ENCODE measurements around the gene PPP4C. TPM values are rescaled to one million over a fixed set of nuclear protein-coding genes. Genes with fewer than 3 reads are reported as not detected.
A peak's percentile ranks its signal among the peaks of the same experiment; 100 is the strongest.
"Not testable (repeated sequence)": the region's sequence is repeated elsewhere in the genome, so short reads cannot be mapped to it uniquely, and the experiment has no call there.

PPP4C gene
- total RNA-seq, 2 experiments from 2014 or later, result 104 to 105 TPM

DNA sequence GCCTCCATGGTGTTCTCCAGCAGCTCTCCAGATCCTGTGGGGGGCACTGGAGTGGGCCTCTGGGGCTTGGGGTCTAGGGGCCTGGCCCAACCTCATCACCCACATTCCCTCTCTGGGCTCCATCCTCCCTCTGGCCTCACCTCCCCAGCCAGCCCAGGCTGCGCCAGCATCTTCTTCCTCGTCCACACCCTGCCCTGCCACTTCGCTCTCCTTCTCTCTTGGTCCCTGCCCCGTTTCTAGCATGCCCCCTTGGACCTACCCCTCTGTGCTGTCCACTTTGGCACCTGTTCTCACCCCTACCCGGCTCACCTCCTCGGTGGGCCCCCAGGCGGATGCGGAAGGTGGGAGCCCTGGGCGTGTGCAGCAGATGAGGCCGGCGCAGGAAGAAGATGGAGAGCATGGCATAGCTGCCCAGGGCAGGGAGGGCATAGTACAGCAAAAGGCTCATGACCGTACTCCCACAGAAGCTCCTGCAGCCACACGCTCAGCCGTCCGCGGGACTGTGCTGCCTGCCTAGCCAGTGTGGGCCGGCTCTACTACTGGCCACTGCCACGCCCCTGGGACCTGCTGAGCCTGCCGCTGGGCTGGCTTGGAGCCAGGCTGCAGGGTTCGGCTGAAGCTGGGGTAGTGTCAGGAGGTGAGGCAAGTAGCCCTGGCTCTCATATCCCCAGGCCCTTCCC is 37.4 kb downstream of the PPP4C start, which contains the start of gene GDPD3:
GDPD3 (minus strand) TSS at position 507 of the 680 bp plus-strand sequence; CDS start at position 448, 59 bp downstream.
- Mint-ChIP-seq H3K4me3 (no peak within 1 kb of the TSS), H3K9me3 (no peaks in the 10 kb centered on the region), H3K27ac (peak within 1 kb of the TSS; percentile 46), H3K27me3 (ENCODE audit: low read depth) (no peaks in the 10 kb centered on the region), H3K4me1 (ENCODE audit: low read depth) (peaks cover 14% of the 10 kb centered on the region), H3K36me3 (ENCODE audit: low read depth) (peaks cover 3% of the 10 kb centered on the region)
- CTCF ChIA-PET, result interaction anchor here (0.6 to 3.6 kb wide), 13 partner anchors 10 to 72 kb away, joined by 3 to 19 read pairs (median 4); partner anchors contain the start of genes MAPK3 and TBX6
- DNase-seq, result no peak
- intact Hi-C loops (cut with micrococcal nuclease), result no loop called here

DNA sequence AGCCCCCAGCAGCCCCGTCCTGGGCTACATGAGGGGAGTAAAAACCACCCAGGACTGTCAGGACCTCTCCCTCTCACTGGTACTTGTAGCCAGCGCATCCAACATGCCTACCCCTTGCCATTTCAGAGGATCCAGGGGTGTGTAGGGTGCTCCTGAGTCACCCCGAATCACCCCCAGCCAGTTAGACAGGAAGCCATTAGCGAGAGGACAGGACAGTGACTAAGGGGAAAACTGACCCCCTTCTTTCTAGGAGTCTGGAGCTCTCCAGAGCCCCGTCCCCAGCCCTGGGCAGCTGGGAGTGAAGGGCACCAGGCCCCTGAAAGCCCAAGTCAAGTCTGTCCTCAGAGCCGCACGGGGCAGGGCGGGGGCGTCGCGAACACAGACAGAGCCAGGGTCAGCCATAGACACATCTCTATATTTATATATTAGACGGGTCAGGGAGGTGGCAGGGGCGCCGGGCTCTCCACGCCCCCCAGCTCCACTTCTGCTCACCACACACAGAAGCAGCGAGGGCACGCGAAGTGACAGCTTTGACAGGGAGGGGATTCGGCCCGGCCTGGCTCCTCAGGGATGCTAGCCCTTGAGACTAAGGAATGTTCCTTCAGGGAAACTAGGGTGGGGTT is 38.0 kb downstream of the PPP4C start:
- Mint-ChIP-seq H3K27ac (no peak overlapping the region), H3K27me3 (ENCODE audit: low read depth) (no peaks in the 10 kb centered on the region), H3K4me3 (no peak overlapping the region), H3K4me1 (ENCODE audit: low read depth) (peaks cover 14% of the 10 kb centered on the region), H3K36me3 (ENCODE audit: low read depth) (peaks cover 3% of the 10 kb centered on the region), H3K9me3 (no peaks in the 10 kb centered on the region)
- CTCF ChIA-PET, result interaction anchor here (0.6 to 3.6 kb wide), 2 partner anchors 22 to 36 kb away, joined by 3 to 19 read pairs; partner anchors contain the start of gene TBX6
- no peak for DNase-seq
- intact Hi-C loops (cut with micrococcal nuclease), result no loop called here

DNA sequence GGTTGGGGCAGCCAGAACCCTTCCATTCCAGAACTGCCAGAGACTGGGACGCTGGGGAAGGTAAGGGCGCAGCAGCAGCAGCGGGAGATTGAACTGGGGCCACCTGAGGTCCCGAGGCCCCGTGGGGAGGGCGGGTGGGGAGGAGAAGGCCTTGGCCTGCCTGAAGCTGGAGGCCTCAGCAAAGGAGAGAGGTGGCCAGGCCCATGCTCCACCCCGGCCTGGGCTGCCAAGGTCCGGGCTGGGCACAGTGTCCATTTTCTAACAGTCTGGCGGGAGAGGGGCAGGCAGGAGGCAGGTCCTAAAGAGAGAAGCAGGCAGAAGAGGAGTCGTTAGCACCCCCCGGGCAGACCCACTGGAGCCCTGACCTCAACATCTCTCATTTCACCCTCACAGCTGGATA is 38.6 kb downstream of the PPP4C start:
- no peaks in the 10 kb centered on the region for H3K27me3 Mint-ChIP-seq (ENCODE audit: low read depth)
- intact Hi-C loops (cut with micrococcal nuclease), result no loop called here
- H3K9me3 Mint-ChIP-seq, result no peaks in the 10 kb centered on the region
- H3K27ac Mint-ChIP-seq, result no peak overlapping the region
- H3K36me3 Mint-ChIP-seq (ENCODE audit: low read depth), result peaks cover 4% of the 10 kb centered on the region
- CTCF ChIA-PET, result interaction anchor here (1.1 to 1.3 kb wide), 2 partner anchors 29 to 514 kb away, joined by 4 read pairs; no protein-coding TSS in a partner anchor
- DNase-seq, result no peak
- no peak overlapping the region for H3K4me3 Mint-ChIP-seq
- H3K4me1 Mint-ChIP-seq (ENCODE audit: low read depth), result peaks cover 17% of the 10 kb centered on the region

DNA sequence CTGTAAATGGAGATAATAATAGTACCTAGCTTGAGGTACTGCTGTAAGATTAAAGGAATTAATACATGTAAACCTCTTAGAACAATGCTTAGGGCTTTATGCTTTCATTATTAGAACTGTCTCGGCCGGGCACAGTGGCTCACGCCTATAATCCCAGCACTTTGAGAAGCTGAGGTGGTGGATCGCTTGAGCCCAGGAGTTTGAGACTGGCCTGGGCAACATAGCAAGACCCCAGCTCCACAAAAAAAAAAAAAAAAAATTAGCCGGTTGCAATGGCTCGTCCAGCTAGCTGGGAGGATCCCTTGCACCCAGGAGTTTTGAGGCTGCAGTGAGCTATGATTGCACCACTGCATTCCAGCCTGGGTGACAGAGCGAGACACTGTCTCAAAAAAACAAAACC is 39.0 kb downstream of the PPP4C start:
- H3K27ac Mint-ChIP-seq, result peak overlapping the region; percentile 13

DNA sequence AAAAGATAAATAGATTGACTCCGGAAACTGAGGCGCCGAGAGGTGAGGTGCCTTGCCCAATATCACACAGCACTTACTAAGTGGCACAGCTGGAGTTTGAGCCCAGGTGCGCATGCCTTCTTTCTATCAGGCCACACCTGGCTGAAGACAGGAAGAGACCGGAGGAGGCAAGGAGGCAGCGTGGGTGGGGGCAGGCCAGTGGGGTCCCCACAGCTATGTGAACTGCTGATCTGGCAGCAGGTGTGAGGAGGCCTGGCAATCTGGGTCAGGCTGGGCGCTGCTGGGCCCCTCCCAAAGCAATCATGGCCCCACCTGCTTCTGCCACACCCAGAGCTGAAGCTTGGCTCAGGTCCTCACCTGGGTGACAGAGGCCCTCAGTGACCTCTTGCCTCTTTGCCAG is 39.4 kb downstream of the PPP4C start:
- peak; percentile 36 for DNase-seq
- Mint-ChIP-seq H3K4me3 (no peak overlapping the region), H3K27ac (peak overlapping the region; percentile 13), H3K27me3 (ENCODE audit: low read depth) (no peaks in the 10 kb centered on the region), H3K9me3 (no peaks in the 10 kb centered on the region), H3K36me3 (ENCODE audit: low read depth) (peaks cover 4% of the 10 kb centered on the region), H3K4me1 (ENCODE audit: low read depth) (peaks cover 22% of the 10 kb centered on the region)
- intact Hi-C loops (cut with micrococcal nuclease), result no loop called here
- CTCF ChIA-PET, result interaction anchor here (0.7 to 1.3 kb wide), 5 partner anchors 12 to 513 kb away, joined by 3 to 4 read pairs (median 4); partner anchors contain the start of gene C16orf92

More for the DNA sequence above, 39.0 kb downstream of the PPP4C start:
- DNase-seq; intact Hi-C loops (cut with micrococcal nuclease); H3K9me3 Mint-ChIP-seq; H3K27me3 Mint-ChIP-seq (ENCODE audit: low read depth); H3K4me3 Mint-ChIP-seq; H3K36me3 Mint-ChIP-seq (ENCODE audit: low read depth): not testable (repeated sequence)
- peaks cover 18% of the 10 kb centered on the region for H3K4me1 Mint-ChIP-seq (ENCODE audit: low read depth)
- CTCF ChIA-PET, result interaction anchor here (0.7 to 1.3 kb wide), 4 partner anchors 28 to 513 kb away, joined by 3 to 4 read pairs (median 4); partner anchors contain the start of gene C16orf92

DNA sequence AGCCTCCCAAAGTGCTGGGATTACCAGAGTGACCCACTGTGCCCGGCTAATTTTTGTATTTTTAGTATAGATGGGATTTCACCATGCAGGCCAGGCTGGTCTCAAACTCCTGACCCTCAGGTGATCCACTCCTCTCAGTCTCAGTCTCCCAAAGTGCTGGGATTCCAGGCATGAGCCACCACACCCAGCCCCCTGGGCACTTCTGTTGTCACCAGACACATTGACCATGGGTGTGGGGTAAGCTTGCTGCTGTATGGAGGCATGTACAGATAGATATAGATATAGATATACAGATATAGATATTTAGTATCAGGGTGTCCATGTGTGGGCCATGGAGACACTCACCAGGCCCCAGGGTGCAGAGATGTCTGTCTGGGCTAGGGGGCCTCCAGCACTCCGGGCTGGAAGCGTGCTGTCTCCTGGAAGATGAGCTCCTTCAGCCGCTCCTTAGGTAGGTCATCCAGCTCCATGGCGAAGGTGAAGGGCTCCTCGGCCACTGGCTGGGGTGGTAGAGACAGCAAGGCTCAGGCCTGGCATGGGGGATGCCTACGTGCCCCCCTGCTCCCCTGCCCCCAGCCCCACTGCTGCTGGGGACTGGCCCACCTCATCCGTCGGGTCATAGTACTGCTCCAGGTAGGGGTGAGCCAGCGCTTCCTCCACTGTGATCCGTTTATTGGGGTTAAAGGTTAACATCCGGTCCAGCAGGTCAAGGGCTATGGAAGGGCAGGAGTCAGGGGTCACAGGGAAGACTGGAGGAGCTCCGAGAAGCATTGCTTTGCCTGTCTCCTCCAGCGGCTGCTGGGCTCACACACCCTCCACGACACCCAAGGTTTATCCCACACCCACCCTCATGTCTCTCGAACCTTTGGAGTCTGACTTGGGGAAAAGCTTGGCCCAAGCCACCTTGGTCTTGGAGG is 40.8 kb downstream of the PPP4C start:
- Mint-ChIP-seq H3K4me1 (ENCODE audit: low read depth) (peaks cover 32% of the 10 kb centered on the region), H3K4me3 (no peak overlapping the region), H3K36me3 (ENCODE audit: low read depth) (peaks cover 4% of the 10 kb centered on the region), H3K9me3 (no peaks in the 10 kb centered on the region), H3K27me3 (ENCODE audit: low read depth) (no peaks in the 10 kb centered on the region), H3K27ac (no peak overlapping the region)
- DNase-seq, result no peak
- intact Hi-C loops (cut with micrococcal nuclease), result no loop called here
- CTCF ChIA-PET, result interaction anchor here (0.5 to 0.7 kb wide), 5 partner anchors 12 to 270 kb away, joined by 3 to 4 read pairs (median 3); no protein-coding TSS in a partner anchor

DNA sequence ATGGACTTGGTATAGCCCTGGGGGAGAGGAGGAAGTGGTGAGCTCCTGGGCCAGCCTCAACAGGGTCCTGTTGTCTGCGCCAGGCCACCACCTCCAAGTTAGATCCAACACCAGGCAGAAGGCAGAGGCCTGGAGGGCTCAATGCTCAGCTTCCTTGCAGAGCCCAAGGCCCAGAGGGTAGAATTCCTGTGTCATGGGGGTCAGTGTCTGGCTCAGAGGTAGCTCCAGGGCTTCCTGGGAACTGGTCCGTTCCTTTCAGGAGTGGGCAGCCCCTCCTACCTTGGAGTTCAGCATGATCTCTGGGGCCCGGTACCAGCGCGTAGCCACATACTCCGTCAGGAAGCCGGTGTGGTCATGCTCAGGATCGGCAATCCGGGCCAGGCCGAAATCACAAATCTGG is 42.0 kb downstream of the PPP4C start:
- peaks cover 1% of the 10 kb centered on the region for H3K36me3 Mint-ChIP-seq (ENCODE audit: low read depth)
- no peaks in the 10 kb centered on the region for H3K27me3 Mint-ChIP-seq (ENCODE audit: low read depth)
- no peaks in the 10 kb centered on the region for H3K9me3 Mint-ChIP-seq
- no peak overlapping the region for H3K4me3 Mint-ChIP-seq
- CTCF ChIA-PET, result interaction anchor here (1.4 kb wide), 1 partner anchor 26 kb away, joined by 4 read pairs; the partner anchor contains the start of gene TBX6
- no peak overlapping the region for H3K27ac Mint-ChIP-seq
- intact Hi-C loops (cut with micrococcal nuclease), result no loop called here
- no peak for DNase-seq
- peaks cover 41% of the 10 kb centered on the region for H3K4me1 Mint-ChIP-seq (ENCODE audit: low read depth)

DNA sequence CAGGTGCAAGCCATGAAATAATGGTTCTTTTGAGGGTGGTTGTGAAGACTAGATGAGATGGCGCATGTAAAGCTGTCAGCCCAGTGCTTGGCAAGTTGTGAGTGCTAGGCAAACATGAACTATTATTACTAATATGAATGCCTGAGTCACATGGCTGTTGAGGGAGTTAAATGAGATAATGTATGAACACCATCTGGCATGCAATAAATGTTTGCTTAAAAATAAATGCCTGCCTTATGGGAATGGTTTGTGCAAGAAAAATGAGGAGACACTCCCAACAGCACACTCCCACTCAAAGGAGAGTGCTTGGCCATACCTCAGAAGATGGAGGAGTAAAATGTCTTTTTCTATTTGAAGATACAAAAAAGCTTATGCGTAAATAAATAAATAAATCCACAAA is 43.6 kb downstream of the PPP4C start:
- CTCF ChIA-PET, result interaction anchor here (0.6 kb wide), 1 partner anchor 31 kb away, joined by 3 read pairs; no protein-coding TSS in a partner anchor
- Mint-ChIP-seq H3K36me3 (ENCODE audit: low read depth) (peaks cover 1% of the 10 kb centered on the region), H3K9me3 (no peaks in the 10 kb centered on the region), H3K4me3 (no peak overlapping the region), H3K4me1 (ENCODE audit: low read depth) (peaks cover 40% of the 10 kb centered on the region), H3K27me3 (ENCODE audit: low read depth) (no peaks in the 10 kb centered on the region), H3K27ac (no peak overlapping the region)
- DNase-seq, result no peak
- intact Hi-C loops (cut with micrococcal nuclease), result no loop called here

DNA sequence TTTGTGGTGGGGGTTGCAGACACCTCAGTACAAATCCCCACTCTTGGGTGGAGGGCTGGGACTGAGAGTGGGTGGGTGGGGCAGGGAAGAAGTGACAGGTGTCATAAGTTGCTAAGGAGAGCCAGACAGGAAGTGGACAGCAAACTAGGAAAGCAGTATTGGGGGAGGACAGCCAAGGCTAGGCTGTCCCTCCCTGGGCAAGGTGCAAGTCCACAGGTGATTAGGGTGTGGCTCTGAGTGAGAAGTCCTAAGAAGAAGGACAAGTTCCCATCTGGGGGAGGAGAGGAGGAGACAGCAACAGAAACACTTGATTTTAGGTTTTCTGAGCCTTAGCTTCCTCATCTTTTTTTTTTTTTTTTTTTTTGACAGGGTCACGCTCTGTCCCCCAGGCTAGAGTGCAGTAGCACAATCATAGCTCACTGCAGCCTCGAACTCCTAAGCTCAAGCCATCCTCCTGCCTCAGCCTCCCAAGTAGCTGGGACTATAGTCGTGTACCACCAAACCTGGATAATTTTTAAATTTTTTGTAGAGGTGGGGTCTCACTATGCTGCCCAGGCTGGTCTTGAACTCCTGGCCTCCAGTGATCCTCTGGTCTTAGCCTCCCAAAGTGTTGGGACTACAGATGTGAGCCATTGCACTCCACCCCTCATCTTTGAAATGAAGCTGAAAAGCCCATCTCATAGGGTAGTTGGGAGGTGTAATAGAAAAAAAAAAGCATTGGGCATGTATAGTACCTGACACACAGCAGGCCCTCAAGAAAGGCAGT is 44.7 kb downstream of the PPP4C start:
- no peak for DNase-seq
- CTCF ChIA-PET, result interaction anchor here (1.2 to 1.4 kb wide), 2 partner anchors 9 to 29 kb away, joined by 3 to 9 read pairs; partner anchors contain the start of gene TBX6
- peaks cover 30% of the 10 kb centered on the region for H3K4me1 Mint-ChIP-seq (ENCODE audit: low read depth)
- H3K36me3 Mint-ChIP-seq (ENCODE audit: low read depth), result peaks cover 1% of the 10 kb centered on the region
- H3K4me3 Mint-ChIP-seq, result no peak overlapping the region
- H3K27me3 Mint-ChIP-seq (ENCODE audit: low read depth), result no peaks in the 10 kb centered on the region
- intact Hi-C loops (cut with micrococcal nuclease), result loop anchor here (5.0 kb wide), 1 partner anchor 492 kb away; the partner anchor contains the start of gene ZNF689
- H3K9me3 Mint-ChIP-seq, result no peaks in the 10 kb centered on the region
- peak overlapping the region; percentile 30 for H3K27ac Mint-ChIP-seq

DNA sequence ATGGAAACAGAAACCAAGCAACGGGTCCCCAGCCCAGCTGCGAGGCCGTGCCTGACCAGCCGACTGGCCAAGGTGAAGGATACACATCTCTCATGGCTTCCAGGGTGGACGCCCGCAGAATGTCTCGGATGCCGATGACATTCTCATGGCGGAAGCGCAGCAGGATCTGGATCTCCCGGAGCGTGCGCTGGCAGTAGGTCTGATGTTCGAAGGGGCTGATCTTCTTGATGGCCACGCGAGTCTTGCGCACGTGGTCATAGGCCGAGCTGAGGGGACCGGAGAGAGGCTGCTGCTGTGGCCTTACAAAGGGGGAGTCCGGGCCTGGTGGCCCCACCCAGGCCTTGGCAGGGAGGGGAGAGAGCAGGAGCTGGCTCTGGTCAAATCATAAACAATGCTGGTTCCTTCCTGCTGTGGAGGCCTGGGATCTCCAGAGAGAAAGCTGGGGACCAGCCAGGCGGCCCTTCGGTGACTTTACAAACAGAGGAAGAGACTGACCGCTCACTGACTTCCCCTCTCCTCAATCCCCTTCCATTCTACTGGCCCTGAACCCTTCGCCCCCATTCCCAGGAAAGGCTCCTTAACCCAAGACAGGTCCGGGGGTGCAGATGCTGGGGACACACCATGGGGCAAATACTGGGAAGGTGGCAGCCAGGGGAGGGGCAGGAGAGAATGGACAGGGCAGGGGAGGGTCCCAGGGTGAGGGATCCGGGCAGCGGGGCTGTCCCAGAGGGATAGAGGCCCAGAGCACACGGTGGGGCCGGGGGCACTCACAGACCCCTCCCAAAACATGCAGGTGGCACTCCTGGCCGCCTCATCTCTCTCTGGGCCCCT is 46.2 kb downstream of the PPP4C start:
- no peak for DNase-seq
- Mint-ChIP-seq H3K4me3 (peak overlapping the region; percentile 88), H3K27ac (peak overlapping the region; percentile 85), H3K4me1 (ENCODE audit: low read depth) (peaks cover 30% of the 10 kb centered on the region), H3K27me3 (ENCODE audit: low read depth) (no peaks in the 10 kb centered on the region), H3K9me3 (no peaks in the 10 kb centered on the region), H3K36me3 (ENCODE audit: low read depth) (peaks cover 1% of the 10 kb centered on the region)
- intact Hi-C loops (cut with micrococcal nuclease), result loop anchor here (2.0 to 5.0 kb wide), 2 partner anchors 69 to 490 kb away; partner anchors contain the start of gene ZNF689
- CTCF ChIA-PET, result no interaction called here

Measured in activated naive CD4-positive, alpha-beta T cell treated with anti-CD3 and anti-CD28 coated beads for 36 hours (primary cell).